Measurements from ENCODE around the gene FOXP1.

GRCh38 chr3:71143493-71143892, 440.0 kb downstream of the FOXP1 start:
- TF ChIP-seq EZH2 (IDR thresholded peaks at IDR 0.05; ENCODE audit: borderline replicate concordance, low read length), result no peak
- TF ChIP-seq CTCF (IDR thresholded peaks at IDR 0.05; ENCODE audit: low read length), result no peak
